ENCODE data around the gene APC. TPM values are rescaled to one million over a fixed set of nuclear protein-coding genes. Genes with fewer than 3 reads are reported as not detected.

The APC gene
- total RNA-seq (2022; extraction: Qiagen RNA extraction; ENCODE audit: low read depth): 6.4 to 12.2 TPM (median 10.5 TPM) in 5 replicates

GRCh38 chr5:112737463-112738190 is at the start of gene APC:
Gene APC (plus strand): TSS chr5:112737885. CDS start chr5:112754891, 17,006 bp downstream.

GRCh38 chr5:112860929-112861637 is 123.4 kb downstream of the APC start, which contains the start of gene SRP19:
Gene SRP19 (plus strand): TSS chr5:112861287. CDS start chr5:112861377, 90 bp downstream.

Other genes starting within 250 kb of the APC start
- 76.7 to 92.3 TPM (median 82.8 TPM) in 5 replicates for gene SRP19, start 123.4 kb downstream of the APC start, total RNA-seq (2022; extraction: Qiagen RNA extraction; ENCODE audit: low read depth)
- 122 to 150 TPM (median 138 TPM) in 5 replicates for gene REEP5, start 184.3 kb downstream of the APC start, total RNA-seq (2022; extraction: Qiagen RNA extraction; ENCODE audit: low read depth)
- gene DCP2, start 238.9 kb downstream of the APC start, total RNA-seq (2022; extraction: Qiagen RNA extraction; ENCODE audit: low read depth): 10.3 to 13.8 TPM (median 13.2 TPM) in 5 replicates